Fibroblast of lung (primary cell): ENCODE data around the gene NFATC2. TPM values are rescaled to one million over a fixed set of nuclear protein-coding genes. Genes with fewer than 3 reads are reported as not detected.

Source experiments
- DNase-seq, 2 donors: peaks; one replicate each; pipeline versions ENCODE4 v3.0.0 to v3.0.0-alpha.2; 2010; ENCODE audit warnings: low read depth in 2 of 2
- H2AFZ ChIP-seq: 2 replicates; pipeline ENCODE4 v1.5.1; 2012; ENCODE audit warnings: low read length, control low read depth, inconsistent platforms
- H3K27ac ChIP-seq: 2 replicates; pipeline ENCODE4 v1.5.1; 2011; ENCODE audit warnings: low read length, control low read depth; ENCODE audit not compliant: insufficient read depth
- H3K27me3 ChIP-seq: 2 replicates; pipeline ENCODE4 v1.5.1; 2011; ENCODE audit warnings: mild to moderate bottlenecking, low read length; ENCODE audit not compliant: control insufficient read depth, insufficient read depth
- H3K36me3 ChIP-seq: 2 replicates; pipeline ENCODE4 v1.5.1; 2011; ENCODE audit warnings: low read length; ENCODE audit not compliant: control insufficient read depth, insufficient read depth
- H3K4me1 ChIP-seq: 2 replicates; pipeline ENCODE4 v1.5.1; 2011; ENCODE audit warnings: low read length; ENCODE audit not compliant: control insufficient read depth, insufficient read depth; ENCODE audit errors: extremely low read depth
- H3K4me2 ChIP-seq: 2 replicates; pipeline ENCODE4 v1.5.1; 2011; ENCODE audit warnings: low read length, control low read depth; ENCODE audit not compliant: insufficient read depth; ENCODE audit errors: extremely low read depth
- H3K4me3 ChIP-seq, 4 experiments: fragments of 200-600 bp in 1 of 4; sonication (generic) in 1 of 4; replicated peaks in 1 of 4; 2 replicates each; pipeline ENCODE4 v1.5.1; 2011 to 2016; ENCODE audit warnings: low read length in 4 of 4, low read depth in 3 of 4, mild to moderate bottlenecking in 3 of 4, control low read depth in 2 of 4, inconsistent platforms in 1 of 4, mixed read lengths in 1 of 4; ENCODE audit not compliant: insufficient read depth in 1 of 4; ENCODE audit errors: control extremely low read depth in 1 of 4
- H3K79me2 ChIP-seq: 2 replicates; pipeline ENCODE4 v1.5.1; 2012; ENCODE audit warnings: mild to moderate bottlenecking, low read length, inconsistent platforms; ENCODE audit not compliant: control insufficient read depth, insufficient read depth
- H3K9ac ChIP-seq: 2 replicates; pipeline ENCODE4 v1.5.1; 2011; ENCODE audit warnings: mild to moderate bottlenecking, low read length, control low read depth; ENCODE audit not compliant: insufficient read depth
- H3K9me3 ChIP-seq: 2 replicates; pipeline ENCODE4 v1.5.1; 2012; ENCODE audit warnings: low read depth, low read length; ENCODE audit not compliant: control insufficient read depth, insufficient read depth
- H4K20me1 ChIP-seq: 2 replicates; pipeline ENCODE4 v1.5.1; 2011; ENCODE audit warnings: low read length; ENCODE audit not compliant: control insufficient read depth, insufficient read depth; ENCODE audit errors: extremely low read depth
- CTCF ChIP-seq, 2 donors: IDR thresholded peaks in 1 of 2; conservative IDR thresholded peaks in 1 of 2; 1 replicate in 1 of 2; 2 replicates in 1 of 2; pipeline ENCODE4 v1.5.1; 2011 to 2012; ENCODE audit warnings: low read length in 2 of 2, control low read depth in 1 of 2, inconsistent platforms in 1 of 2, low read depth in 1 of 2, mild to moderate bottlenecking in 1 of 2
- EZH2 ChIP-seq: IDR thresholded peaks from 2 replicates; pipeline ENCODE4 v1.5.1; 2012; ENCODE audit warnings: low read length, control low read depth, mild to moderate bottlenecking; ENCODE audit errors: missing control alignments
- polyA plus RNA-seq, 2 donors: library from polyadenylated mRNA; depleted of rRNA in 1 of 2; stranded (reverse) in 1 of 2; unstranded in 1 of 2; fragments of >200 nt; gene quantifications; 2 replicates each; pipeline ENCODE4 v1.2.1, GENCODE V29; 2011 to 2012; ENCODE audit warnings: missing spikeins in 1 of 2
- total RNA-seq: library from RNA; depleted of rRNA; stranded (reverse); fragments of >200 nt; gene quantifications from 2 replicates; pipeline ENCODE4 v1.2.1, GENCODE V29; 2014

NFATC2 gene
- total and polyA plus RNA-seq, 2 donors (not counting 1 experiment from before 2014, with no cell fraction given), result 0.50 to 1.2 TPM

GRCh38 chr20:51567622-51568021, 25.1 kb upstream of the NFATC2 start:
- no peaks in the 10 kb centered on the region for H3K9me3 ChIP-seq
- H3K4me2 ChIP-seq, result no peak overlapping the region
- H2AFZ ChIP-seq, result no peak overlapping the region
- no peaks in the 10 kb centered on the region for H4K20me1 ChIP-seq
- no peaks in the 10 kb centered on the region for H3K36me3 ChIP-seq
- TF ChIP-seq CTCF (conservative IDR thresholded peaks at IDR 0.05 in 1 of 2, IDR thresholded peaks at IDR 0.05 in 1 of 2; ENCODE audit: low read depth in 1 of 2, low read length in 2 of 2) (no peak), EZH2 (no peak)
- no peak overlapping the region for H3K9ac ChIP-seq
- no peak overlapping the region for H3K4me3 ChIP-seq
- H3K4me1 ChIP-seq, result peaks cover 12% of the 10 kb centered on the region
- H3K27ac ChIP-seq, result no peak overlapping the region
- H3K27me3 ChIP-seq, result peaks cover 6% of the 10 kb centered on the region
- no peak for DNase-seq
- H3K79me2 ChIP-seq, result no peaks in the 10 kb centered on the region

- Histone ChIP-seq H4K20me1 (no peaks in the 10 kb centered on the region), H3K9me3 (no peaks in the 10 kb centered on the region), H3K36me3 (no peaks in the 10 kb centered on the region), H3K79me2 (no peaks in the 10 kb centered on the region), H3K4me1 (peaks cover 13% of the 10 kb centered on the region), H3K27me3 (peaks cover 4% of the 10 kb centered on the region), H3K4me2 (no peak overlapping the region), H3K4me3 (no peak overlapping the region), H3K27ac (no peak overlapping the region), H3K9ac (no peak overlapping the region), H2AFZ (no peak overlapping the region)
- no peak for DNase-seq
- TF ChIP-seq EZH2 (no peak), CTCF (conservative IDR thresholded peaks at IDR 0.05 in 1 of 2, IDR thresholded peaks at IDR 0.05 in 1 of 2; ENCODE audit: low read depth in 1 of 2, low read length in 2 of 2) (no peak)
These were observed 24.1 kb upstream of the NFATC2 start for GRCh38 chr20:51566594-51566993.

- H3K9ac ChIP-seq, result no peak overlapping the region
- peak overlapping the region; percentile 77 for H3K4me2 ChIP-seq
- no peaks in the 10 kb centered on the region for H3K36me3 ChIP-seq
- no peak for TF ChIP-seq EZH2
- no peak for TF ChIP-seq CTCF (conservative IDR thresholded peaks at IDR 0.05 in 1 of 2, IDR thresholded peaks at IDR 0.05 in 1 of 2; ENCODE audit: low read depth in 1 of 2, low read length in 2 of 2)
- no peaks in the 10 kb centered on the region for H3K9me3 ChIP-seq
- no peaks in the 10 kb centered on the region for H4K20me1 ChIP-seq
- peaks cover 13% of the 10 kb centered on the region for H3K4me1 ChIP-seq
- H3K79me2 ChIP-seq, result no peaks in the 10 kb centered on the region
- peaks cover 1% of the 10 kb centered on the region for H3K27me3 ChIP-seq
- H3K4me3 ChIP-seq, result no peak overlapping the region
- peak in 1 of 2 donors; percentile 54 for DNase-seq
- H2AFZ ChIP-seq, result no peak overlapping the region
- H3K27ac ChIP-seq, result no peak overlapping the region
These were observed 23.0 kb upstream of the NFATC2 start for GRCh38 chr20:51565298-51566144.
